GM18861 (cell line): ENCODE measurements around the gene PSMB3.

Experiments
- ATAC-seq: cut with Tn5 transposase; IDR thresholded peaks from one replicate; pipeline ENCODE4 v1.9.1; 2021; ENCODE audit not compliant: unreplicated experiment

The PSMB3 gene

DNA sequence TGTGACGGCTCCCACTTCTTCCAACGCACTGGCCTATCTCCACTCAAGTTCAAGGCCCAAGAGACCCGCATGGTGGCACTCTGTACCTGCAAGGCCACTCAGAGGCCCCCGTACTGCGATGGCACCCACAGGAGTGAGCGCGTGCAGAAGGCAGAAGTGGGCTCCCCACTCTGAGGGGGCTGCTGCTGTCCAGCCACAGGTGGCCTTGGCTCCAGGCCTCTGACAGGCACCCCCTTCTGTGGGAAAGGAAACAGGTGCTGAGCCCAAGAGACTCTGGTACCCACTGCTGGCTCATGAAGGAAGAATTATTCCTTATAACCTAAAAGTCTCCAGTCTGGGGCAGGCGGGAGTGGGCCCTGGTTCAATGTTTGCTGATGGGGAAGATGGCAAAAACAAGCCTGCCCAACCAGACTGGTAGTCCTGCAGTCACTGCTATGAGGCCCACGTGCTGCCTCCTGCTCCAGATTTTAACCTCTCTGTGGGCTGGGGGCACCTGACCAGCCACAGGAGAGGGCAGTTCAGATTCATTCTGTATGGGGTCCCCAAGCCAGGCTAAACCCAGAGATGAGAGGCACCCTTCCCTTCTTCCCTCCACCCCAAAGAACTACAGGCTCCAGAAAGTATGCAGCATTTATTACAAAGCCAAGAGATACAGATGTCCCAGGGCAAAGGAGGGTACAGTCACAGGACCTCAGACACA is 19.1 kb upstream of the PSMB3 start:
- no peak for ATAC-seq

DNA sequence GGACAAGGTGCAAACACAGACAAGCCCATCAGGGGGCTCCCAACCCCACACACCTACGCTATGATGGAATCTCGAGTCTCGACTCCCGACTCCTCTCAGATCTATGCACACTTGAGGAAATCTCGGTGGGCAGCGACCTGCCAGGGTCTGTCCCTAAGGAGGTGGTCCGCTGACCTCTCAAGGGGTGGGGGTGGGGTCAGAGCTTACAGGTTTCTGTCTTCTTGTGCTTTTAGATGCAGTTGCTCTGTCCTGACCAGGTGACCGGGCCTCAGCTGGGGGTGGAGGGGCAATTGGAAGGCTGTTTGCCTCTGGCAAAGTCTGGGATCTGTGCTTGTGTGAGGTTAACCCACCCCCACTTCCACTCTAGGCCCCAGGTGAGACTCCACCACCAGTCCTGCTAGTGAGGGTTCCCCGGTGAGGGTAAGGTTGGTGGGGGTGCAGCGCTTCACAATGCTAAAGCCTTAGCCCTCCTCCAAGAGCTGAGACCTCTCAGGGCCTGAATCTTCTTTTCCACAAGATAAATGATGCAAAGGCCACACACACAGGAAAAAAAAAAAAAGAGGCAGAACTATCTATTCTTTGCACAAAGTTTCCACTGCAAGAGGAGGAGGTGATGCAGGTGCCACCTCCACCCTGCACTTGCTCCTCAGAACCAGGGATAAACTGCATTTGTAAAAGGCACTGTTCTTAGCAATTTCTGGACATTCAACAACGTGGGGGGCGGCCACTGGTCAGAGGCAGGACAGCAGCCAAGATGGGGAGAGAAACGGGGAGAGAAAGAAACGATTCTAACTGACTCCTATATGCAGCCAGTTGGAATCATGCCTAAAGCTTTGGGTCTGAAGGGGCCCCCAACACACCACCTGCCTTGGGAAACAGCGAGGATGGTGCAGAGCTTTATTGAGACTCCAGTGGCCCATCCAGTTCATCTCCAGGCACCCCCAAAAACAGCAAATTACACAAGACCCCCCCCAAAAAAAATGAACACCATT is 18.3 kb upstream of the PSMB3 start:
- no peak for ATAC-seq

DNA sequence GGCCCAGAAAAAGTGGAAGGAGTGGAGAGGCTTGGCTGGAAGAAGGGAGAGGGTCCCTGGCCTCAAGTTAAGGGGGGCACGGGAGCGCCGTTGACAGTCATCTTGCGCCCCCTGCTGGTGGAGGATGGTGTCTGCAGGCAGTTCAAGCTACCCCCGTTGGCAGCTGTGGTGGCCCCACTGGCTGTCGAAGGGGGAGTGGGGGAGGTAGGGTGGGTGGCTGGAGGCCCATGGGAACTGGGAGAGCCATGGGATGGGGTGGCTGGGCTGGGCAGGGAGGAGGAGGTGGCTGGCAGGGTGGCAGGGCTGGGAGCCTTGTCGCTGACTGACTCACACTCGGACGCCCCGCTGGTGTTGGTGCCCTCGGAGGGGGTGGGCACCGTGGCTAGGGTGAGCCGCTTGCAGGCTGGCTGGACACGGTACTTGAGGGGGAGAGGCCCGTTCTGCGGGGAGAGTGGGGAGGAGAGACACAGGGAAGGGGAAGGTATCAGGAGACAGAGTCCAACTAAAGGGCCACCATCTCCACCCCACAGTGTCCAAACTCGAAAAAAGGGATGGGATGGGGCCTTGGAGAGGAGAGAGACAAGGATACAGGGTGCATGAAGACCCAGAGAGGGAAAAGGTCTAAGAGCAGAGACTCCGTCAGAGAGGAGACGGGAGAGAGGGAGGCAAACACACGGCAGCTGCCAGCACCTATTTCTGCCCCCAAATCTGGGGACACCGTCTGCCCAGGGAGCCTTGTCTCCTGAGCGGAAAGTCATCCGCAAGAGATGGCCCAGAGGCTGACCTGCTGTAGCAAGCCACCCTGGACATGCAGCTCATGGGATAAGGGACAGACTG is 17.2 kb upstream of the PSMB3 start:
- no peak for ATAC-seq

DNA sequence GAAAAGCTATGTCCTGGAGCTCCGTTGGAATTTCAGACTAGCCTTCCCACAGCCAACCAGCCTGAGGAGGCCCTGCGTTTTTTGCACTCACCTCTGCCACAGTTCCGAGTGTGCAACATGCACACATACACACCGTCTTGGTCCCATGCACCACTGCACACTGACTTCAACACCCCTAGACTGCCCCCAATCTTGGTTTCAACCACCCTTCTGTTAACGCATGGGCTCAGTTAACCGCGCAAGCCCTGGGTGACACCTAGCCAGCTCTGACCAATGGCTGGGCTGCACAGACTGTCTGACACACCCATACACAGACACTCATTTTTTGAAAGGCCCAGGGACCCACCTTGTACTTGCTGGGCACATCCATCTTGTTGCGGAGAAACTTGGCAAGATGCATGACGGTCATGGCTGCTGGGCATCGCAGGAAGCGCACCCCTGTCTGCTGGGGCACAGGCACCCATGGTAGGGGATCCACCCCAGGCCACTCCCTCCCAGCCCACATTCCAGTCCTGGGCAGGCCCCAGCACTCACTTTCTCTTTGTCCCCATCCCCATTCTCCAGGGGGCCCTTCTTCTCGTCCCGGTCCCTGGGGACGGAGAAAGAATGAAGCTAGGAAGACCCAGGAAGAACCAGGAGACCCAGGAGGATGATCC is 14.4 kb upstream of the PSMB3 start:
- no peak for ATAC-seq

DNA sequence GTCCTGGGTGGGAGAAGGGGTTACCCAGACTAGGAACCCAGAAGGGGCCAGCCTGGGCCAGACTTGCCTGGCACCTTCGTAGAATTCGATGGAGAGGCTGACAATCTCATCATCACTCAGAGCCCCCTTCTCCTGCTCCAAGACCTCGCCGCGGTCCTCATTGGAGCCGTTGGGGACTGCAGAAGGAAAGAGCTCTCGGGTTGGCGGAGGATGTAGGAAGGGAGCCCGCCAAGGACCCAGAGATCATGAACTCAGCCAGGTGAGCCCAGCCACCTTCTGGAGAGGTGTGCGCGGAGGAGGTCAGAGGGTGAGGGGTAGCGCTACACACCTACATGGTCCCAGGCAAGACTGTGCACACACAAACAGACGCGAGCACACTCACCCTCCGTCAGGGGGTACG is 13.9 kb upstream of the PSMB3 start:
- ATAC-seq: no peak

DNA sequence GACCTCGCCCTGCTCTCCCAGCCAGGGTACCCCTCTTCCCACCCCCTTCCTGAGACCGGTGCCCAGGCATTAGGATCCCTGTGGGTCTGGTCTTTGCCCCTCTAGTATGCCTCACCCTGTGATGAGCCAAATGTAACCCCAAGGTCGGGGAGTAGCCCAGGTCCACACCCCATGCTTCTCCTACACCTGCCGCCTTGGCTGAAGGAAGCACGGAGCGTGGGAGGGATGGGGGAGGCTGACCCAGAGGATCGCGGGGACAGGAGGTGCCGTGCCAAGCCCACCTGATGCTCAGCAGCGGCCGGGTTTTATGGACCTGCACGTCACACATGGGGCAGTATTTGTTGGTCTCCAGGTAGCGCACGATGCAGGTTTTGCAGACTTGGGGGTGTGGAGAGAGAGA is 13.2 kb upstream of the PSMB3 start:
- ATAC-seq: no peak

DNA sequence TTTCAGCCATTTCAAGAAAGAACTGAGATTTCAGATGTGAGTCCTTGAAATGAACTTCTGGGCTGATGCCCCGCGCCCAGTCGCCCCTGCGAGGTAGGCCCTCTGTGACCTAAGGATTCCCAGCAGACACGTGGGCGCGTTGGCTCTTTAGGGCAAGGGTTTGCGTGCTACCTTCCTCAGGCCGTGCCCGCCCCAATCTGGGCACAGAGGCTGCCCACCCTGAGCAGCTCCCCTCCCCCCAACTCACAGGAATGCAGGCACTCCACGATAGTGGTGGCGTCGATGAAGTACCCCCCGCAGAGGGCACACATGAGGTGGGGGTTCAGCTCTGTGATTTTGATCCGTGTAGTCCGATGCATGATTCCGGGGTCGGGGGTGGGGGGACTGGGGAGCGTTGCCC is 12.5 kb upstream of the PSMB3 start:
- no peak for ATAC-seq

DNA sequence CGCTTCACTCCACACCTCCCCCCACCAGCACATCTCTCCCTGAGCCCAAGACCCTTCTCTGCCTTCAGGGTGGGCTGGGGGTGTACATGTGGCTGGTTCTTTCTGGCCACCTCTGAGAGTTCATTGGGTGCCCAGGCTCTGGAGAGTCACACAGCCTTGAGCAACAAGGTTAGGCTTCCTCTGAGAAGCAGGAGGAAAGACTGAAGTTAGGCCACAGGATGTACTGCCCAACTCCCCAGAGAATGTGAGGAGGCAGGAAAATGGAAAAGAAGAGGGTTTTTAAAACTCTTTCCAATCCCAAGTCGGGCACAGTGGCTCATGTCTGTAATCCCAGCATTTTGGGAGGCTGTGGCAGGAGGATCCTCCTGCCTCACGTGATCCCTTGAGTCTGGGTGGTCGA is 11.7 kb upstream of the PSMB3 start:
- no peak for ATAC-seq

DNA sequence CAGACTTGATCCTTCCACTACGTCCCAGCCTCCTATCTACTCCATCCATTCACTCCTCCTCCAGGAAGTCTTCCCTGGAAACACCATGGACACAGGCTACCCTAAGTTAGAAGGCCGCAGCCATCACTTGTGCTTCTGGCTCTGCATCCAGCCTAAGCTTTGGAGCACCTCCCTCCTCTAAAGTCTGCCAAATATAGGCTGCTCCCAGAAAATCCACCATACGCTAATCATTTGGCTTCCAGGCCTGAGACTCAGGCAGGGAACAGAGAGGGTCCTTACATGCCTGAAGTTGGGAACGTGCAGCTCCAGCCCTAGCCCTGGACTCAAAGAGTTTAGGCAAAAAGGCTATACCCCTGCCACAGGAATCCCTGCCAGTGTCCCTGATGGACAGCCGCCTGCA is 11.1 kb upstream of the PSMB3 start:
- ATAC-seq: no peak

DNA sequence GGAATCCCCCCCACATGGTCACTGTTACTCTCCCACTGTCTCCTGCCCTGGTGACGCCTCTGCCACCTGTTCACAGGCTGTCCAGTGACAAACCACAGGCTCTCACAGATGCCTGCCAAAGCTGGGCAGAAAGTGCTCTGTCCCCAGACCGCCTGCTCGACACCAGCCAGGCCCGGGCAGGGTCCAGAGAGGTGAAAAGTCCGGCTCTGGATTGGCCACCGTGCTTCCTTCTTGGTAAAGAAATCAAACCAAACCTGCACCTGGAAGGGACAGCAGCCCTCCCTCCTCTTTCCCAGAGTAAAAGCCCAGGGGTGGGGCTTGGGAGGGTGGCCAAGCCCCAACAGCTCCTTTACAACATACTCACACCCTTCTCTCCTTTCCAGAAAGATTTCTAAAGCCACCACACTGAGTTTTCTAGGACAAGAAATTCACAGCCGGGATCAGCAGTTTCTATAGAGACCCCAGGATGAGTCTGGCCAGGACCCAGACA is 10.6 kb upstream of the PSMB3 start:
- ATAC-seq: no peak

DNA sequence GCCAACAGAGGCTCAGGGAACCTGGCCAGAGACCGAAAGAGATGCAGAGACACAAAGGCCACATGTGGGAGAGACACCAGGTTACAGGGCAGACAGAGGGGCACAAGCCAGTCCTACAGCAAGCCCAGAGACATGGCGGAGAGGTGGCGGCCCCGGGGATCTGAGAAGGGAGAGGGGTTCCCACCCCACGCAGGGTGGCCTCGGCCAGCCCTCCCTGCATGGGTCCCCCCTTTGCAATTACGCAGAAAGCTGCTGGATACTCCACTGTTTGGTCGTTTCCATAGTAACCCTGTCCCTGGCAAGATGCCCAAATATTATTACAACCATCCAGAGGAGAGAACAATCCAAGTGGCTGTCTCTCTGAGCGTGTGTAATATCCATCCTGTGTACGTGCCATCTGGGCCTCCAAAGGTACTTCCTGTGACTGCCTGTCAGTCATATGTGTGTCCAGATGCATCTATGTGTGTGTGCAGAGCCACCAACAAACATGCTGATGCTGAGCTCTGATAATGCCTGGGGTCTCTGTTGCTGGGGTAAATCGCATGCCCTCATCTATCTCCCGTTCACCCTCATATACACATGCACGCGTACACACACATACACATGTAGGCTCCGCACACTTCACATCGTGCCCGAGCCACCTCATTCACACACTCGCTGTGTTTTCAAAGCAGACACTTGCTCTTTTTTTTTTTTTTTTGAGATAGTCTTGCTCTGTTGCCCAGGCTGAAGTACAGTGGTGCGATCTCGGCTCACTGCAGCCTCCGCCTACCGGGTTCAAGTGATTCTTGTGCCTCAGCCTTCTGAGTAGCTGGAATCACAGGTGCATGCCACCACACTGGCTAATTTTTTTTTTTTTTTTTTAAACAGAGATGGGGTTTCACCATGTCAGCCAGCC is 9.9 kb upstream of the PSMB3 start:
- ATAC-seq: no peak

DNA sequence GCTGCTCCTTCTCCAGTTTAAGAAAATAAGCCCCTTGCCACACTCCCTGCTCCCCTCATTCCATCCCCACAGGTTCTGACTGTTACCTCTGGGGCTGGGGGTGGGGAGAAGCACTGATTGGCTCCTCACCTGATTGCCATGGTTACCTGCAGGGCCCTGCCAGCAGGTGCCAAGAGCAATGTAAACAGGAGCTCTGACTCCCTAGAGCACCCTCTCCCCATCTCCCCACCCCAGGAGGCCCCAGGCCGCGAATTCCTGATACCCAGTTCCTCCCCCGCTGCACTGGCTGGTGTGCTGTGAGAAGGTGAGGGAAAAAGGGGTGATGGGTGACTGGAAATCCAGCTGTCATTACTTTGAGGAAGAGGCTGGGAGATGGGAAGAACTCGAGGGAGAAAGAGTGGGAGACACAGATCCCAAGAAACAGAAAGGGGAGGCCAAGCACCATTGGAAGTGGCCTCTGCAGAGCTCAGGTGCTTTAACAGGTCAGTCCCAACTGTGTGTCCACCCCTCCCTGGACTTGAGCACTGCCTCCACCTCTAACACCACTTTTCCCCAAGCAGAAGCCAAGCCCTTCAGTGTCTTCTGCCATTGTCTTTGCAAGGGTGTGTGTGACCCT is 8.9 kb upstream of the PSMB3 start:
- no peak for ATAC-seq

DNA sequence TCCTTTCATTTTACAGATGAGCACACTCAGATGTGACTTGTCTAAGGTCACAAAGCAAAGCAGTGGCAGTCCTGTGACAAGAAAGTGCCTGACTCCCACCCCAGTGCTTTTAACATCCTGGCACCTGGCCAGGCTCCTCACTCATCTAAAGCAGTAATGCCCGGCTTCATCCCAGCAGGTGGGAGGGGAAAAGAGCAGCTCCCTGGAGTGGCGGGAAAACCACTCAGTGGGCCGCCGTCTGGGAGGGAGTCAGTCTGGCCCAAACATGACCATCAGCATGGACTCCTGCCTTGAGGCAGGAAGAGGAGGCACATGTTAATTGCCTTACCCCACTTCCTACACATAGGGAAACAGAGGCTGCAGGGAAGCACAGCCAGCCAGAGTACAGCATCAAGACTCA is 7.0 kb upstream of the PSMB3 start:
- no peak for ATAC-seq

DNA sequence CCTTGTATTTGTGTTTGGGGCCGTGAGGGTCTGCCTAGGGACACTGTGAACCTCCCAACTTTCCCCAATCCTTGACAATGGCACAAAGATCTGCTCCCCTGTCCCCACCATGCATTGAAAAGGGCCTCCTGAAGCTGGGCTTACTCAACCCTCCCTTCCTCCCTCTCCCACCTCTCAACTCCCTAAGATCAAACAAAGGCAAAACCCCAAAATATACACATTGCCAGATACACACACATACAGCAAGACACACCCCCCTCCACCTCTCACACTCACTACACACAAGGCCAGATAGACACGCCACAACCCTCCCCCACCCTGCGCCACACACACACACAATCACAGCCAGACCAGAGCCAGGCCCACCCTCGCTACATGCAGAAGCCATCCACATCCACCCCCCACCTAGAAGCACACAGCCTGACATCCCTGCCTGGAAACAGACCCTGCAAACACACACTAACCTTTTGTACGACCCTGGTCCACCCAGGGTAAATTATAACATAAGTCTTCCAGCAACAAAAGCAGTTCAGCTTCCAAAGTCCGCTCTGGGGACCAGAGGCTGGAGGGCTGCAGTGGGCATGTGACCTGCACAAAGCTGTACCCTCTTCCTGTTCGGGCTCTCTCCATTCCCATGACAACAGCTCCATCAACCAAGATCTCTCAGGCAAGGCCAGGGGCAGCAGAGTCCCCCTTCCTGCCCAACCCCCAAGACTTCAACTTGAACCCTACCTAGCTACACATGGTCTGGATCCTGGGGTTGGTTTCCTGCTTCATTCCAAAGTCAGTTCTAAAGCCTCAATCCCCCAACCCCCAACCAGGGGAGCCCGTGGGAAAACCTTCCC is 6.3 kb upstream of the PSMB3 start:
- ATAC-seq: no peak

DNA sequence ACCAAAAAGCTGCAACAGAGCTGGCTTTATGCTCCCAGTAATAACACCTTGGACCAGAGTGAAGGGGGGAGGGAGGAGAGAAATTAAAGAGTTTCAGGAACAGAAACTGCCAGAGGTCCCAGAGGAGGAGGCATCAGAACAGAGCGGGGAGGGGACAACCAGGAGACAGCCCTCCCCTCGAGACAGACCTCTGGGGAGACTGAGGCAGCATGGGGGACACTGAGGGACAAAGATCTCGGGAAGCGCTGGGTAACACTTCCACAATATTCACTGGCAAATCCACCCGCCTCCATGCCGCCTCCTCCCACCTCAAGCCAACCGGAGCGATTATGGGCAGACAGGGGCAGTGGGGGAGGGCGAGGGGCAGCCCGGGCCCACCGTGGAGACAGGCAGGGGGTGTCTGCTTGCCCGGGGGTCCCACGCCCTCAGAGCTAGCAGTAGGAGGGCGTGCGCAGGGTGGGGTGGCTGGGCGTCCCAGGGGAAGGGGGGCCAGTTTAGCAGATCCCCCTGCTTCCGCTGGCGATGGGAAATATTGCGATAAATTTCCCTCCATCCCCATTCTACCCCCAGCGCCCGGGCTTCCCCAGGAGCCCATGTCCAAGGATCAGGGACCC is 5.6 kb upstream of the PSMB3 start:
- no peak for ATAC-seq

DNA sequence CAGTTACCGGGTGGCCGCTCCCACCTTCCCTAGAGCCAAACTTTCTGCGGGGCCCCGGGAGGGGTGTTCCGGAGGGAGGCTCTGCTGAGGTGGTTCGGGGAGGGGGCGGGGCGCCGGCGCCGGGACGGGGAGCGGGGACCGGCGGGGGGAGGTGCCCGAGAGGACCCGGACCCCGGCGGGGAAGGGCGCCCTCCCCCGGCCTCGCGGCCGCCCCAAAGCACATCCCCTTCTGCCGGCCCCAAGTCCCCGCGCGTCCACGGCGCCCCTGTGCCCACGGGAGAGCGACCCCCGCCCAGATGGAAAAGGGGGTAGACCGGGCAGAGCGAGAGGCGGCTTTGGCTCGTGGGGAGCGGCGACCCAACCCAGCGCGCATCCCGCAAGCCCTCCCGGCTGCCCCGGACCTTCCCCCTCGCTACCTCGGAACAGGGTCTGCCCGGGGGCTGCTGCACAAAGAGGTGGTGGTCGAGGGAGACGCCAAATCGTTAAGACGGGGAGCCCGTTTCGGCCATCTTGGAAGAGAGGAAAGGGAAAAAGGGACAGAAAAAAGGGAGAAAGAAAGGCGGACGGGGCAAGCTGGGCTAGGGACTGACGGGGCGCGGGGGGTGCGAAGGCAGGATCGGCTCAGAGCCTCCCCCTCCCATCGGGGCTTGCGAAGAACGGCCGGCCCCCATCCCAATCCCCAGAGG is 4.9 kb upstream of the PSMB3 start:
- no peak for ATAC-seq

DNA sequence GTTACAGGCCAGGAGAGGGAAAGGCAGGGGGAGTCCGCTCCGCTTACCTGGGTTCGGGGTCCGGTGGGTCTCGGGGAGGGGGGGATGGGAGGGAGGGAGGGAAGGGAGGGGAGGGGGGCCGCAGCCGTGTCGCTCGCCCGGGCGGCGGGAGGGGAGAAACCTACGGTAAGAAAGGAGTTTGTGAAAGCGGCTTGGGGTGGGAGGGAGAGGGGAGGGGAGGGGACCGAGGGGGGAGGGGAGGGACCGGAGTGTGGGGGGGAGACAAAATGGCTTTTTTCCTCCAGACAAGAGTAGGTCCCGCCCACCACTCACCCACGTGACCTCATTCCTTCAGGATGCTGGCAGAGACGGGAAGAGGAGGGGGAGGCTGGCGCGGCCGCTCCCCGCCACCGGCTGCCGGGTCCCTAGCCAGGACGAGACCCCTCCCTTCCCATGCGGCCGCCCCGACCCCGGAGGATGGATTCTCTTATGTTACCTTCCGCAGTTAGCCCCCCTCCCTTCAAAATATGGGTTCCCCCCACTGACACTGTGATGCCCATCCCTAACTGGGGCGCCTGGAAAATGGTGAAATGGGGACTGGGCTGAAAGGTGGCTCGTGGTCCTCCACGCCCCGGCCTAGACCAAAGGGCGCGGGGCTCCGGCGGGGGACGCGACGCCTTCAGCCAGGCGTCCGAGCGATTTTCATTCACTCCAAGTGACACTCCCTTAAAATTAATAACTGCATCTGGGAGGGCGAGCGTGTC is 4.2 kb upstream of the PSMB3 start, which contains the start of gene PCGF2:
PCGF2 (minus strand) TSS at position 188 of the 743 bp plus-strand sequence. CDS start 7,934 bp downstream, outside the sequence.
- no peak for ATAC-seq
